NCI-H1436 (cell line): ENCODE data around the gene GIMAP8.
"Not testable (repeated sequence)": the region's sequence is repeated elsewhere in the genome, so short reads cannot be mapped to it uniquely, and the experiment has no call there.

Experiments used
- DNase-seq: peaks from one replicate; lab custom pipeline; 2025; lab: John Stamatoyannopoulos, UW

GIMAP8 gene

DNA sequence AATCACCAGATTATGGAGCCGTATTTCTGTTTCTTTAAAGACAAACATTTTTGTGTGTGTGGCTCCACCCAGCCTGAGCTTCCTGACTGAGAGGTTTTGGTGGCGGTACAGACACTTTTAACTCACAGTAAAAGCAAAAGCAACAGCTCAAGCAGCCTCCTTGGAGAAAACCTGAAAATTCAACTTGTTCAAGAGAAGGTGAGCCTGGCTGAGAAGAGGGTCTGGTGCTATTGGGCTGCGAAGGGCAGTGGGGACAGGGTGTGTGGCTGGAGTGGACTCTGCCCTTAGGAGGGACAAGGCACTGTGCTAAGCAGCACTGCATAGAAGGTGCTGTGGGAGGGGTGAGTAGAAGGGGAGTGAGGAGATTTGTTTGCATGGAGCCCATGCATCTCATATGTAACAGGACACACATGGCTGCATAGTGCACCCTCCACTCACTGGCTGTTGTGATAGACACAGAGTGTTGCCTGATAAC is 64.4 kb downstream of the GIMAP8 start, which contains the start of gene GIMAP7:
GIMAP7 (plus strand) TSS at position 125 of the 475 bp plus-strand sequence. CDS start 5,103 bp downstream, outside the sequence.
- no peak for DNase-seq

DNA sequence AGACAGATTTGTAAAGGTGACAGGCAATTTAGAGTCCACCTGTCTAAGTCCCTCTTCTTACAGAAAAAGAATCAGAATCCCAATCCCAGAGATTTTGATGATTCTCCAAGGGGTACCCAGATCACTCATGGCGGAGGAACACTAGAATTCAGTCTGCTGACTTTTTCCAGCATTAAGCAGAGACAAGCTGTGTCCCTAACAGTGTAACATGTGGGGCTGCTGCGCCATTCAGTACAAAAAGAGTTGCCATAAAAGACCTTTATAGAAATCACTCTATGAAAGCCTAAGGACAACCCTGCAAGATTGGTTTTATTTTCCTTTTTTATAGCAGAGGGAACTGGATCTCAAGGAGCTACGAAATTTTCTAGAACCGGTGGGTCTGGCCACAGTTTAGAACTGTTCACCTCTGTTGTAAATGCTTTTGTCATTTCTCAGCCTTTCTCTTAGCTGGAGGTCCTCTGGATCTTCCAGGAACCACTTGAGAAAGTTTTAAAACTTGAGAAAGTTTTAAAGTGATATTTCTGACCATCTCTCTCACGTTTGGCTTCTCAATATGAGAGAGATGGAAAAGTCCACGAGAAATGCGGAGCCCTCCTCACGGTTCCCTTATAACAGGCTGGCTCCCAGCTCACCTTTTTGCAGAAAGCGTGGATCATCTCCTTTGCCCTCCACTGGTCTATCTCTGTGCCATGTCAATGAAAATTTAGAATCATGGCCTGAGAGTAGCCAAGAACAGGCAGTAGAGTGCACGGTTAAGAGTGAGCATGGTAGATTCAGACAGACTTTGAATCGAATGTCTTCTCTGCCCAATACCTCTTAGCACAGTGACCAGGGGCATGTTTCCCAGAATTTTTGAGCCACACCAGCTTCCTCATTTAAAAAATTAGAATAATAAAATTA is 65.1 kb downstream of the GIMAP8 start:
- no peak for DNase-seq

DNA sequence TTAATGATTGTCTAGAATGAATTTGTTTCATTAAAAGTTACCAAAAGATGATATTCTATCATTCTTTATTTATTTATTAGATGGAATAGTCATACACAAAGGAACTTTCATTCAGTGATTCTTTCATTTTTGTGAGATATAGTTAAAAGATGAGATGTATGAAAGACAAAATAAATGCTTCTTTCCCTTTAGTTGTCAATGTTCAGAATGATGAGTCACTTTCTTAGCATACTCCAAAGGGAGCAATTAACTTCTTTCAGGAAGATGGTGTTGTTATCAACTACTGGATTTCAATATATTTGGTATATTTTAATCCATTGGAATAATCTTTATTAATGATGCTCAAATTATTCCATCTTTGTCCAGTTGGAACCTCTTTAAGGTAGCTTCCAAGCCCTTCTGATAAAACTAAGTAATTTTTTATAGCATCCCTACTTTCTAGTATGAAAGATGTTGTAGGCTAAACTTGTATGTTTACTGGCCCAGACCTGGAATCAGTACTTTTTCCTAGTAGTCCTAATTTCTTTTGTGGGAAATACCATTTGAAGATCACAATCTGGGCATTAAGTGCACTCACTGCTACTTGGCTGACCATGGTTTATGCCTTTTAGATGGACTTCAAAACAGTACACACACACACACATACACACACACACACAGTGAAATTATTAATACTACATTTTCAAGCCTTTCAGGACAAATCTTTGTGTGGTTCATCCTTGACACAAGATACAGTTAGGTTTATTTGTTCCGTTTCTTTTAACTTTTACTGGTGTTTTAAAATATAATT is 66.7 kb downstream of the GIMAP8 start:
- DNase-seq: no peak

- DNase-seq: no peak
Measured at GRCh38 chr7:150519310-150519709, 68.9 kb downstream of the GIMAP8 start.

DNA sequence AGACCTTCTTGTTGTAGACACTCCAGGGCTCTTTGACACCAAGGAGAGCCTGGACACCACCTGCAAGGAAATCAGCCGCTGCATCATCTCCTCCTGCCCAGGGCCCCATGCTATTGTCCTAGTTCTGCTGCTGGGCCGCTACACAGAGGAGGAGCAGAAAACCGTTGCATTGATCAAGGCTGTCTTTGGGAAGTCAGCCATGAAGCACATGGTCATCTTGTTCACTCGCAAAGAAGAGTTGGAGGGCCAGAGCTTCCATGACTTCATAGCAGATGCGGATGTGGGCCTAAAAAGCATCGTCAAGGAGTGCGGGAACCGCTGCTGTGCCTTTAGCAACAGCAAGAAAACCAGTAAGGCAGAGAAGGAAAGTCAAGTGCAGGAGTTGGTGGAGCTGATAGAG is 69.7 kb downstream of the GIMAP8 start:
- no peak for DNase-seq

DNA sequence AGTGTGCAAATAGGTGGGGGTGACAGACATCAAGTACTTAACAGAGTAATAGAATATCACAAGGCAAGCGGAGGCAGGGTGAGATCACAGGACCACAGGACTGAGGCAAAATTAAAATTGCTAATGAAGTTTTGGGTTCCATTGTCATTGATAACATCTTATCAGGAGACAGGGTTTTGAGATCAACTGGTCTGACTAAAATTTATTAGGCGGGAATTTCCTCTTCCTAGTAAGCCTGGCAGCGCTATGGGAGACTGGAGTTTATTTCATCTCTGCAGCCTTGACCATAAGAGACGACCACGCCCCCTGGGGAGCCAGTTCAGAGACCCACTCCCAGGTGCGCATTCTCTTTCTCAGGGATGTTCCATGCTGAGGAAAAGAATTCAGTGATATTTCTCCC is 72.5 kb downstream of the GIMAP8 start:
- not testable (repeated sequence) for DNase-seq

DNA sequence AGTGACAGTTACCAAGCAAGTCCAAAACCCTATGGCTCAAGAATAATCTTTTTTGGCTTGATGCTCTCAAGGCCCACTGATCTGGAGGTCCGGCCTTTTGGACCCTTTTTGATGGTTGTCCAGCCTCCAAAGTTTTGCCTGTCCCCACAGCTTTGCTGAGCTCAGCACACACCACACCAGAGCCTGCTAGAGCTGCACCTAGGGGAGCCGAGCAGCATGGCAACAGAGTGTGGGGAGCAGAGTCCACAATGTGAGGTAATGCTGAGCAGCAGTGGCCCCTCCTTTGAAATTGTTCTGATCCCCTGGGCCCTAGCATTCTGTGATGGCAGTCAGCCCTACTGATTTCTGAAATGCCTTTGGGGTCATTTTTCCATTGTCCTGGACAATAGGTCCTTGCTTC is 73.6 kb downstream of the GIMAP8 start:
- no peak for DNase-seq
